ENCODE results near the gene RINT1. TPM values are rescaled to one million over a fixed set of nuclear protein-coding genes. Genes with fewer than 3 reads are reported as not detected.
A peak's percentile ranks its signal among the peaks of the same experiment; 100 is the strongest.

The RINT1 gene
- total and polyA plus RNA-seq, 2 donors (not counting 1 experiment from before 2014, with no cell fraction given), result 16.3 to 26.0 TPM

DNA sequence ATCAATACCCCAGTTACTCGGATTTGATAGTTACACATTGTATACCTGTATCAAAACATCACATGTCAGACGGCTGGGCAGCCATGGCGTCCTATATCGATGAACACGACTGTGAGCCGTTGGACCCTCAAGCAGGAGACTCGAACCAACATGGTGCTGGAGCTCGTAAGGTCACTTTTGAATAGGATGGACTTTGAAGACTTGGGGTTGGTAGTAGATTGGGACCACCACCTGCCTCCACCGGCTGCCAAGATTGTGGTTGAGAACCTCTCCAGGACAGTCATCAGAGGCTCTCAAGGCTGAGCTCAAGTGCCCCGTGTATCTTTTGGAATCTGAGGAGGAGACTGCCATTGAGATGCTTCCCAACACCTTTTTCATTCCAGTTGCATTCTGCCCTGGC, 1.9 kb upstream of the RINT1 start:
- Histone ChIP-seq H4K20me1 (ENCODE audit: control insufficient read depth, extremely low read depth, insufficient read depth, low read length) (no peaks in the 10 kb centered on the region), H2AFZ (ENCODE audit: low read length) (no peak overlapping the region), H3K4me1 (ENCODE audit: control insufficient read depth, extremely low read depth, insufficient read depth, low read length) (no peaks in the 10 kb centered on the region), H3K79me2 (ENCODE audit: control insufficient read depth, insufficient read depth, low read length) (peaks cover 21% of the 10 kb centered on the region), H3K36me3 (ENCODE audit: control insufficient read depth, insufficient read depth, low read length) (no peaks in the 10 kb centered on the region), H3K4me3 (replicated peaks in 1 of 4; ENCODE audit: control extremely low read depth in 1 of 4, insufficient read depth in 1 of 4, low read depth in 3 of 4, low read length in 4 of 4) (no peak overlapping the region), H3K9me3 (ENCODE audit: control insufficient read depth, insufficient read depth, low read depth, low read length) (no peaks in the 10 kb centered on the region), H3K9ac (ENCODE audit: insufficient read depth, low read length) (no peak overlapping the region), H3K27me3 (ENCODE audit: control insufficient read depth, insufficient read depth, low read length) (no peaks in the 10 kb centered on the region), H3K27ac (ENCODE audit: insufficient read depth, low read length) (no peak overlapping the region), H3K4me2 (ENCODE audit: extremely low read depth, insufficient read depth, low read length) (no peak overlapping the region)
- TF ChIP-seq, protein P1, sequence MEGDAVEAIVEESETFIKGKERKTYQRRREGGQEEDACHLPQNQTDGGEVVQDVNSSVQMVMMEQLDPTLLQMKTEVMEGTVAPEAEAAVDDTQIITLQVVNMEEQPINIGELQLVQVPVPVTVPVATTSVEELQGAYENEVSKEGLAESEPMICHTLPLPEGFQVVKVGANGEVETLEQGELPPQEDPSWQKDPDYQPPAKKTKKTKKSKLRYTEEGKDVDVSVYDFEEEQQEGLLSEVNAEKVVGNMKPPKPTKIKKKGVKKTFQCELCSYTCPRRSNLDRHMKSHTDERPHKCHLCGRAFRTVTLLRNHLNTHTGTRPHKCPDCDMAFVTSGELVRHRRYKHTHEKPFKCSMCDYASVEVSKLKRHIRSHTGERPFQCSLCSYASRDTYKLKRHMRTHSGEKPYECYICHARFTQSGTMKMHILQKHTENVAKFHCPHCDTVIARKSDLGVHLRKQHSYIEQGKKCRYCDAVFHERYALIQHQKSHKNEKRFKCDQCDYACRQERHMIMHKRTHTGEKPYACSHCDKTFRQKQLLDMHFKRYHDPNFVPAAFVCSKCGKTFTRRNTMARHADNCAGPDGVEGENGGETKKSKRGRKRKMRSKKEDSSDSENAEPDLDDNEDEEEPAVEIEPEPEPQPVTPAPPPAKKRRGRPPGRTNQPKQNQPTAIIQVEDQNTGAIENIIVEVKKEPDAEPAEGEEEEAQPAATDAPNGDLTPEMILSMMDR (conservative IDR thresholded peaks at IDR 0.05 in 1 of 2, IDR thresholded peaks at IDR 0.05 in 1 of 2; ENCODE audit: low read depth in 1 of 2, low read length in 2 of 2), result no peak
- no peak for TF ChIP-seq EZH2 (IDR thresholded peaks at IDR 0.05; ENCODE audit: low read length, missing control alignments)
- no peak for DNase-seq (ENCODE audit: low read depth in 2 of 2)

DNA sequence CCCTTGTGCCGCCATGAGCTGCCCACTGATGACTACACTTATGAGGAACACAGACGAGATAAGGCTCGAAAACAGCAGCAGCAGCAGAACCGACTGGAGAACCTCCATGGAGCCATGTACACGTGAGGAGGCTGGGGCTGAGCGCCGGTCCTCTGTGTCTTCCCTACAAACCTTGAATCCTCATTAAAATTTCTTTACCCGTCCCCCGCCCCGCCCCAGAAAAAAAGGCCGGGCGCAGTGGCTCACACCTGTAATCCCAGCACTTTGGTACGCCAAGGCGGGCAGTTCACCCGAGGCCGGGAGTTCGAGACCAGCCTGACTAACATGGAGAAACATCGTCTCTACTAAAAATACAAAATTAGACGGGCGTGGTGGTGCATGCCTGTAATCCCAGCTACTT, 1.5 kb upstream of the RINT1 start:
- Histone ChIP-seq H3K27ac (ENCODE audit: insufficient read depth, low read length) (no peak overlapping the region), H3K4me2 (ENCODE audit: extremely low read depth, insufficient read depth, low read length) (no peak overlapping the region), H3K9me3 (ENCODE audit: control insufficient read depth, insufficient read depth, low read depth, low read length) (no peaks in the 10 kb centered on the region), H3K9ac (ENCODE audit: insufficient read depth, low read length) (no peak overlapping the region), H4K20me1 (ENCODE audit: control insufficient read depth, extremely low read depth, insufficient read depth, low read length) (no peaks in the 10 kb centered on the region), H3K4me3 (replicated peaks in 1 of 4; ENCODE audit: control extremely low read depth in 1 of 4, insufficient read depth in 1 of 4, low read depth in 3 of 4, low read length in 4 of 4) (no peak overlapping the region), H3K27me3 (ENCODE audit: control insufficient read depth, insufficient read depth, low read length) (no peaks in the 10 kb centered on the region), H2AFZ (ENCODE audit: low read length) (no peak overlapping the region), H3K4me1 (ENCODE audit: control insufficient read depth, extremely low read depth, insufficient read depth, low read length) (no peaks in the 10 kb centered on the region), H3K79me2 (ENCODE audit: control insufficient read depth, insufficient read depth, low read length) (peaks cover 21% of the 10 kb centered on the region), H3K36me3 (ENCODE audit: control insufficient read depth, insufficient read depth, low read length) (no peaks in the 10 kb centered on the region)
- TF ChIP-seq EZH2 (IDR thresholded peaks at IDR 0.05; ENCODE audit: low read length, missing control alignments), result no peak
- TF ChIP-seq, protein P1 (conservative IDR thresholded peaks at IDR 0.05 in 1 of 2, IDR thresholded peaks at IDR 0.05 in 1 of 2; ENCODE audit: low read depth in 1 of 2, low read length in 2 of 2), result no peak
- DNase-seq (ENCODE audit: low read depth in 2 of 2), result no peak

DNA sequence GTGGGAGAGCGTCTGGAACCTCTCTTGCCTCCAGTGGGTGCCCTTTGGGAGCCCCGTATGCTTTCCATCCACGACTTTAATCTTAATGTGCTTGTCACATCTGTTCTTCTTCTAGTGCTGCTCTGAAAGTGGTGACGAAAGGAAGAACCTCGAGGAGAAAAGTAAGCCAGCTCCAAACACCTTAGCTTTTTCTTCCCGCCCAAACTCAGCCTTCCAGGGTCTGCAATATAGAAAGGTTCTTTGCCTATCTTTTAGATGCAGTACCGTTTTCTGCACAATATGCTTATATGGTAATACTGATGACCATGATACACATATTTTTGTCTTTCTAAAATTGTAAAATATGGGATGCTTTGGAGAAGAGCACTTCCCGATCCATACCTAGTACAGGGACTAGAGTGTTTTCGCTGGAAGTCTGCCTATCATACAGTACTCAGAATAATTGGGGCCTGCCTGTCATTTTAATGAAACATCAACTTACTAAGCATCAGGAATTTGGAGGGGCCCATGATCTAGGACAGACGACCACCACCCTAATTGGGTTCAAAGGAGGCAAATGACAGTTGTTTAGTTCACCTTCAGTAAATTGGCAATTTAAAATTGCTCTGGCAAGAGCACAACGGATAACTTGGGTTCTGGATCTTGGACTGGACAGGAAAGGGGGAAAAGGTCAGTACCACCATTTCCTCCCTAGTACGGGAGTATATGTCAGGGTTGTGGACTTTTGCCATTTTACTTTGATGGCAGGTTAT, 884 bp downstream of the RINT1 start:
- H3K4me2 ChIP-seq (ENCODE audit: extremely low read depth, insufficient read depth, low read length), result peak overlapping the region; percentile 88
- no peak for DNase-seq (ENCODE audit: low read depth in 2 of 2)

More for the DNA sequence above, 884 bp downstream of the RINT1 start:
- Histone ChIP-seq H3K36me3 (ENCODE audit: control insufficient read depth, insufficient read depth, low read length) (peaks cover 1% of the 10 kb centered on the region), H3K4me3 (replicated peaks in 1 of 4; ENCODE audit: control extremely low read depth in 1 of 4, insufficient read depth in 1 of 4, low read depth in 3 of 4, low read length in 4 of 4) (peak overlapping the region; percentile 75 to 100 (median 100)), H3K4me1 (ENCODE audit: control insufficient read depth, extremely low read depth, insufficient read depth, low read length) (no peaks in the 10 kb centered on the region), H3K79me2 (ENCODE audit: control insufficient read depth, insufficient read depth, low read length) (peaks cover 21% of the 10 kb centered on the region), H3K27ac (ENCODE audit: insufficient read depth, low read length) (peak overlapping the region; percentile 94), H3K9ac (ENCODE audit: insufficient read depth, low read length) (peak overlapping the region; percentile 98), H3K9me3 (ENCODE audit: control insufficient read depth, insufficient read depth, low read depth, low read length) (no peaks in the 10 kb centered on the region), H4K20me1 (ENCODE audit: control insufficient read depth, extremely low read depth, insufficient read depth, low read length) (no peaks in the 10 kb centered on the region), H2AFZ (ENCODE audit: low read length) (peak overlapping the region; percentile 100), H3K27me3 (ENCODE audit: control insufficient read depth, insufficient read depth, low read length) (no peaks in the 10 kb centered on the region)
- TF ChIP-seq EZH2 (IDR thresholded peaks at IDR 0.05; ENCODE audit: low read length, missing control alignments), result no peak
- TF ChIP-seq, protein P1 (conservative IDR thresholded peaks at IDR 0.05 in 1 of 2, IDR thresholded peaks at IDR 0.05 in 1 of 2; ENCODE audit: low read depth in 1 of 2, low read length in 2 of 2), result no peak
